Activated CD4-positive, alpha-beta T cell treated with anti-CD3 and anti-CD28 coated beads, Interleukin-2, amount 10 ng/mL, durations not matched to agents 7 days and 5 days (primary cell): ENCODE measurements around the gene GRIP2. TPM values are rescaled to one million over a fixed set of nuclear protein-coding genes. Genes with fewer than 3 reads are reported as not detected.
A peak's percentile ranks its signal among the peaks of the same experiment; 100 is the strongest.

Experiments
- CTCF ChIA-PET: fragments of 350-600 bp; sonication (Branson Sonifier 250); formaldehyde crosslinking; loops from one replicate; lab custom pipeline; 2021; ENCODE audit warnings: antibody characterized with exemption; lab: Charles Lee
- POLR2A ChIA-PET: fragments of 350-600 bp; sonication (Branson Sonifier 250); formaldehyde crosslinking; loops from one replicate; lab custom pipeline; 2021; ENCODE audit warnings: antibody characterized with exemption; lab: Charles Lee
- DNase-seq: peaks from one replicate; pipeline ENCODE4 v3.0.0-alpha.2; 2020
- H3K27ac Mint-ChIP-seq: one replicate; pipeline ENCODE4 v1.8.0; 2021; ENCODE audit warnings: mild to moderate bottlenecking, moderate library complexity, mixed read lengths
- H3K27me3 Mint-ChIP-seq: one replicate; pipeline ENCODE4 v1.8.0; 2021; ENCODE audit warnings: mixed read lengths
- H3K36me3 Mint-ChIP-seq: one replicate; pipeline ENCODE4 v1.8.0; 2021; ENCODE audit warnings: low read depth, mixed read lengths
- H3K4me1 Mint-ChIP-seq: one replicate; pipeline ENCODE4 v1.8.0; 2021; ENCODE audit warnings: mixed read lengths
- H3K4me3 Mint-ChIP-seq: one replicate; pipeline ENCODE4 v1.8.0; 2021; ENCODE audit warnings: mild to moderate bottlenecking, moderate library complexity, mixed read lengths
- H3K9me3 Mint-ChIP-seq: one replicate; pipeline ENCODE4 v1.8.0; 2021; ENCODE audit warnings: mixed read lengths
- total RNA-seq, 2 experiments: library from RNA; stranded (reverse); gene quantifications; one replicate each; pipeline ENCODE4 v1.2.3, GENCODE V29; 2021

The GRIP2 gene
- total RNA-seq, 2 experiments from 2014 or later = 0.15 to 0.45 TPM

- no peaks in the 10 kb centered on the region for H3K36me3 Mint-ChIP-seq
- no peaks in the 10 kb centered on the region for H3K27me3 Mint-ChIP-seq
- no peak for DNase-seq
- no peaks in the 10 kb centered on the region for H3K9me3 Mint-ChIP-seq
- peaks cover 7% of the 10 kb centered on the region for H3K4me1 Mint-ChIP-seq
- CTCF ChIA-PET = interaction anchor here (1.2 kb wide), 1 partner anchor 32 kb away, joined by 3 read pairs; no protein-coding TSS in a partner anchor
- no peak overlapping the region for H3K27ac Mint-ChIP-seq
- POLR2A ChIA-PET = no interaction called here
- no peak overlapping the region for H3K4me3 Mint-ChIP-seq
Observed at GRCh38 chr3:14570089-14570488, 29.9 kb upstream of the GRIP2 start.

GRCh38 chr3:14569474-14570000 lies 29.4 kb upstream of the GRIP2 start:
- DNase-seq = no peak
- CTCF ChIA-PET = interaction anchor here (0.6 to 1.2 kb wide), 3 partner anchors 18 to 298 kb away, joined by 3 to 5 read pairs (median 3); no protein-coding TSS in a partner anchor
- H3K36me3 Mint-ChIP-seq = no peaks in the 10 kb centered on the region
- peaks cover 7% of the 10 kb centered on the region for H3K4me1 Mint-ChIP-seq
- no peaks in the 10 kb centered on the region for H3K27me3 Mint-ChIP-seq
- POLR2A ChIA-PET = no interaction called here
- H3K4me3 Mint-ChIP-seq = no peak overlapping the region
- H3K9me3 Mint-ChIP-seq = no peaks in the 10 kb centered on the region
- no peak overlapping the region for H3K27ac Mint-ChIP-seq

GRCh38 chr3:14568269-14568668 lies 28.1 kb upstream of the GRIP2 start:
- no peaks in the 10 kb centered on the region for H3K27me3 Mint-ChIP-seq
- H3K27ac Mint-ChIP-seq = no peak overlapping the region
- no peaks in the 10 kb centered on the region for H3K36me3 Mint-ChIP-seq
- no peaks in the 10 kb centered on the region for H3K9me3 Mint-ChIP-seq
- ChIA-PET POLR2A (no interaction called here), CTCF (interaction anchor here (0.9 kb wide), 1 partner anchor 17 kb away, joined by 3 read pairs; no protein-coding TSS in a partner anchor)
- no peak overlapping the region for H3K4me3 Mint-ChIP-seq
- DNase-seq = no peak
- peaks cover 7% of the 10 kb centered on the region for H3K4me1 Mint-ChIP-seq

GRCh38 chr3:14566812-14567211 lies 26.7 kb upstream of the GRIP2 start:
- Mint-ChIP-seq H3K4me3 (no peak overlapping the region), H3K36me3 (no peaks in the 10 kb centered on the region), H3K27ac (no peak overlapping the region), H3K4me1 (peaks cover 13% of the 10 kb centered on the region), H3K27me3 (peaks cover 3% of the 10 kb centered on the region), H3K9me3 (no peaks in the 10 kb centered on the region)
- ChIA-PET CTCF (no interaction called here), POLR2A (no interaction called here)
- no peak for DNase-seq

- DNase-seq = no peak
- POLR2A ChIA-PET = no interaction called here
- Mint-ChIP-seq H3K4me1 (peaks cover 14% of the 10 kb centered on the region), H3K9me3 (no peaks in the 10 kb centered on the region), H3K36me3 (no peaks in the 10 kb centered on the region), H3K27me3 (peaks cover 3% of the 10 kb centered on the region), H3K4me3 (no peak overlapping the region), H3K27ac (no peak overlapping the region)
- CTCF ChIA-PET = no interaction called here
Observed at GRCh38 chr3:14565868-14566588, 25.9 kb upstream of the GRIP2 start.

GRCh38 chr3:14564741-14565140 lies 24.6 kb upstream of the GRIP2 start:
- peaks cover 3% of the 10 kb centered on the region for H3K27me3 Mint-ChIP-seq
- no peaks in the 10 kb centered on the region for H3K36me3 Mint-ChIP-seq
- H3K4me1 Mint-ChIP-seq = peaks cover 12% of the 10 kb centered on the region
- DNase-seq = no peak
- no peak overlapping the region for H3K4me3 Mint-ChIP-seq
- CTCF ChIA-PET = interaction anchor here (1.6 kb wide), 1 partner anchor 15 kb away, joined by 3 read pairs; no protein-coding TSS in a partner anchor
- H3K9me3 Mint-ChIP-seq = no peaks in the 10 kb centered on the region
- POLR2A ChIA-PET = no interaction called here
- H3K27ac Mint-ChIP-seq = no peak overlapping the region

GRCh38 chr3:14563946-14564539 lies 23.9 kb upstream of the GRIP2 start:
- H3K9me3 Mint-ChIP-seq = no peaks in the 10 kb centered on the region
- H3K4me1 Mint-ChIP-seq = peaks cover 12% of the 10 kb centered on the region
- no peak for DNase-seq
- H3K27me3 Mint-ChIP-seq = peaks cover 3% of the 10 kb centered on the region
- no peak overlapping the region for H3K4me3 Mint-ChIP-seq
- ChIA-PET CTCF (interaction anchor here (1.2 to 1.6 kb wide), 2 partner anchors 15 to 20 kb away, joined by 3 read pairs; no protein-coding TSS in a partner anchor), POLR2A (no interaction called here)
- no peaks in the 10 kb centered on the region for H3K36me3 Mint-ChIP-seq
- H3K27ac Mint-ChIP-seq = no peak overlapping the region

- no peak overlapping the region for H3K27ac Mint-ChIP-seq
- peaks cover 12% of the 10 kb centered on the region for H3K4me1 Mint-ChIP-seq
- peaks cover 3% of the 10 kb centered on the region for H3K27me3 Mint-ChIP-seq
- no peak overlapping the region for H3K4me3 Mint-ChIP-seq
- H3K36me3 Mint-ChIP-seq = no peaks in the 10 kb centered on the region
- ChIA-PET CTCF (no interaction called here), POLR2A (no interaction called here)
- no peaks in the 10 kb centered on the region for H3K9me3 Mint-ChIP-seq
- no peak for DNase-seq
Observed at GRCh38 chr3:14562121-14562890, 22.2 kb upstream of the GRIP2 start.

- Mint-ChIP-seq H3K27ac (no peak overlapping the region), H3K4me1 (peaks cover 15% of the 10 kb centered on the region), H3K27me3 (peaks cover 4% of the 10 kb centered on the region), H3K9me3 (no peaks in the 10 kb centered on the region), H3K4me3 (no peak overlapping the region), H3K36me3 (no peaks in the 10 kb centered on the region)
- POLR2A ChIA-PET = no interaction called here
- no peak for DNase-seq
- CTCF ChIA-PET = no interaction called here
Observed at GRCh38 chr3:14561051-14561960, 21.2 kb upstream of the GRIP2 start.

GRCh38 chr3:14560110-14560509 lies 20.0 kb upstream of the GRIP2 start:
- Mint-ChIP-seq H3K27me3 (peaks cover 14% of the 10 kb centered on the region), H3K36me3 (no peaks in the 10 kb centered on the region), H3K4me3 (no peak overlapping the region), H3K9me3 (no peaks in the 10 kb centered on the region), H3K27ac (no peak overlapping the region), H3K4me1 (peaks cover 20% of the 10 kb centered on the region)
- no peak for DNase-seq
- ChIA-PET CTCF (no interaction called here), POLR2A (no interaction called here)

- Mint-ChIP-seq H3K36me3 (no peaks in the 10 kb centered on the region), H3K4me3 (no peak overlapping the region), H3K9me3 (no peaks in the 10 kb centered on the region), H3K27me3 (peaks cover 26% of the 10 kb centered on the region), H3K4me1 (peaks cover 20% of the 10 kb centered on the region), H3K27ac (no peak overlapping the region)
- no peak for DNase-seq
- CTCF ChIA-PET = interaction anchor here (0.9 kb wide), 1 partner anchor 13 kb away, joined by 3 read pairs; no protein-coding TSS in a partner anchor
- POLR2A ChIA-PET = no interaction called here
Observed at GRCh38 chr3:14558029-14558428, 17.9 kb upstream of the GRIP2 start.

GRCh38 chr3:14555835-14556234 lies 15.7 kb upstream of the GRIP2 start:
- peak; percentile 13 for DNase-seq
- Mint-ChIP-seq H3K4me3 (peak overlapping the region; percentile 44), H3K9me3 (no peaks in the 10 kb centered on the region), H3K36me3 (no peaks in the 10 kb centered on the region), H3K27me3 (peaks cover 24% of the 10 kb centered on the region), H3K4me1 (peaks cover 13% of the 10 kb centered on the region), H3K27ac (no peak overlapping the region)
- POLR2A ChIA-PET = no interaction called here
- CTCF ChIA-PET = no interaction called here
